ENCODE data around the gene SLC25A33.
A peak's percentile ranks its signal among the peaks of the same experiment; 100 is the strongest.

Gene SLC25A33

DNA sequence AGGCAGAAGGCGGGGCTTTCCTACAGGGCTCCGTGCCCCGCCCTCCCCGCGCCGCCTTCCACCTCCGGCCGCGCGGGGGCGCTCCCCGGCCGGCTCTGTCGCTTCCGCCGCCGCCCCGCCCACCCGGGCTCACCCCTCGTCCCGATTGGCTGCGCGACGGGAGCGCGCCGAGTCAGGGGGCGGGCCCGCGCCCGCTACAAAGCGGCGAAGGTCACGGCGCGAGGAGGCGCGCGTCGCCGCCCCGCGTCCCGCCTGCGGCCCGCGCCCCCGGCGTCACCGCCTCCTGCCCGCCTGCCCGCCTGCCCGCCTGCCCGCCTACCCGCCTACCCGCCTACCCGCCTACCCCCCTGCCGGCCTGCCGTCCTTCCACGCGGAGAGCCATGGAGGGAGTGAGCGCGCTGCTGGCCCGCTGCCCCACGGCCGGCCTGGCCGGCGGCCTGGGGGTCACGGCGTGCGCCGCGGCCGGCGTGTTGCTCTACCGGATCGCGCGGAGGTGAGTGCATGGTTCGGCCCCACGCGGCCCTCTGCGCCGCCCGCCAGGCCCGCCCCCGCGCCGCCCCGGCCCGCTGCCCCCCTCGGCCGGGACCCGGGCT lies 49.4 kb downstream of the SLC25A33 start, which contains the start of gene TMEM201:
TMEM201 (plus strand) TSS at position 361 of the 593 bp plus-strand sequence; CDS start at position 381, 20 bp downstream.
- Histone ChIP-seq H3K9me3 (ENCODE audit: control insufficient read depth, low read length) (no peaks in the 10 kb centered on the region), H3K4me3 (ENCODE audit: extremely low read depth, insufficient read depth, low read length, poor library complexity, severe bottlenecking) (peak within 1 kb of the TSS; percentile 60), H3K4me1 (ENCODE audit: control insufficient read depth, insufficient read depth, low read length, poor library complexity, severe bottlenecking) (peaks cover 26% of the 10 kb centered on the region), H3K36me3 (ENCODE audit: control insufficient read depth, insufficient read depth, low read length) (peaks cover 13% of the 10 kb centered on the region), H3K27ac (ENCODE audit: low read depth, low read length, severe bottlenecking) (peak within 1 kb of the TSS; percentile 45)
- 0% methylated on average over 36 to 73 of the region's 94 CpGs for WGBS, 2 experiments (ENCODE audit: insufficient coverage in 2 of 2)

- peak overlapping the region; percentile 45 for H3K27ac ChIP-seq (ENCODE audit: low read depth, low read length, severe bottlenecking)
- 1% methylated on average over 31 to 55 of the region's 63 CpGs for WGBS, 2 experiments (ENCODE audit: insufficient coverage in 2 of 2)
Measured at GRCh38 chr1:9589144-9589718, 50.0 kb downstream of the SLC25A33 start.

DNA sequence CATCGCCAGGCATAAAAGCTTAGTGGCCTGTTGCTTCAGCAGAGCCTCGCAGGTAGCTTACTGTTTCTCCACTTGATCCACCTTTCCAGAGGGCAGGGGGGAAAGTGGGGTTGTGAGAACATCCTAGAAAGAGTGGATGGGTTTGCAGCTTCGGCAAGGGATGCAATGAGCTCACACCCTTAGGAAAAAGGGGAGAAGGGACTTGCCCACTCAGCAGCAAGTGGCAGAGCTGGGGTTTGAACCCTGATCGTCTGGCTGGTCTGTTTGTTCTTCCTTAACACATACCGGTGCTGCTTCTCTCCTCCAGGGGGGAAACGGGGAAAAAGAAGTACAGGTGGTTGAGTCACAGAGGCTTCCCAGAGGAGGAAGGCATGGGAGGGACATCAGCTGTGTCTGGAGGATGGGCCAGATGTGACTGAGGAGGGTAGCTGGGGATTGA lies 50.5 kb downstream of the SLC25A33 start:
- Histone ChIP-seq H3K4me3 (ENCODE audit: extremely low read depth, insufficient read depth, low read length, poor library complexity, severe bottlenecking) (peak overlapping the region; percentile 60), H3K9me3 (ENCODE audit: control insufficient read depth, low read length) (no peaks in the 10 kb centered on the region), H3K4me1 (ENCODE audit: control insufficient read depth, insufficient read depth, low read length, poor library complexity, severe bottlenecking) (peaks cover 30% of the 10 kb centered on the region), H3K36me3 (ENCODE audit: control insufficient read depth, insufficient read depth, low read length) (peaks cover 6% of the 10 kb centered on the region), H3K27ac (ENCODE audit: low read depth, low read length, severe bottlenecking) (no peak overlapping the region)
- 23 to 38% methylated on average over 4 of the region's 6 CpGs for WGBS, 2 experiments (ENCODE audit: insufficient coverage in 2 of 2)

More at GRCh38 chr1:9589144-9589718, 50.0 kb downstream of the SLC25A33 start:
- Histone ChIP-seq H3K9me3 (ENCODE audit: control insufficient read depth, low read length) (no peaks in the 10 kb centered on the region), H3K4me1 (ENCODE audit: control insufficient read depth, insufficient read depth, low read length, poor library complexity, severe bottlenecking) (peaks cover 30% of the 10 kb centered on the region), H3K36me3 (ENCODE audit: control insufficient read depth, insufficient read depth, low read length) (peaks cover 11% of the 10 kb centered on the region), H3K4me3 (ENCODE audit: extremely low read depth, insufficient read depth, low read length, poor library complexity, severe bottlenecking) (peak overlapping the region; percentile 60)

GRCh38 chr1:9590201-9590600 lies 50.9 kb downstream of the SLC25A33 start:
- Histone ChIP-seq H3K9me3 (ENCODE audit: control insufficient read depth, low read length) (no peaks in the 10 kb centered on the region), H3K27ac (ENCODE audit: low read depth, low read length, severe bottlenecking) (no peak overlapping the region), H3K4me1 (ENCODE audit: control insufficient read depth, insufficient read depth, low read length, poor library complexity, severe bottlenecking) (peaks cover 30% of the 10 kb centered on the region), H3K4me3 (ENCODE audit: extremely low read depth, insufficient read depth, low read length, poor library complexity, severe bottlenecking) (peak overlapping the region; percentile 60), H3K36me3 (ENCODE audit: control insufficient read depth, insufficient read depth, low read length) (peaks cover 3% of the 10 kb centered on the region)
- 75 to 86% methylated on average over 6 to 7 of the region's 7 CpGs for WGBS, 2 experiments (ENCODE audit: insufficient coverage in 2 of 2)

- peaks cover 6% of the 10 kb centered on the region for H3K36me3 ChIP-seq (ENCODE audit: control insufficient read depth, insufficient read depth, low read length)
- no peaks in the 10 kb centered on the region for H3K9me3 ChIP-seq (ENCODE audit: control insufficient read depth, low read length)
- 93 to 95% methylated on average over 13 to 16 of the region's 19 CpGs for WGBS, 2 experiments (ENCODE audit: insufficient coverage in 2 of 2)
- no peak overlapping the region for H3K4me3 ChIP-seq (ENCODE audit: extremely low read depth, insufficient read depth, low read length, poor library complexity, severe bottlenecking)
- H3K27ac ChIP-seq (ENCODE audit: low read depth, low read length, severe bottlenecking) = no peak overlapping the region
- peaks cover 30% of the 10 kb centered on the region for H3K4me1 ChIP-seq (ENCODE audit: control insufficient read depth, insufficient read depth, low read length, poor library complexity, severe bottlenecking)
Measured at GRCh38 chr1:9590945-9591668, 51.8 kb downstream of the SLC25A33 start.

DNA sequence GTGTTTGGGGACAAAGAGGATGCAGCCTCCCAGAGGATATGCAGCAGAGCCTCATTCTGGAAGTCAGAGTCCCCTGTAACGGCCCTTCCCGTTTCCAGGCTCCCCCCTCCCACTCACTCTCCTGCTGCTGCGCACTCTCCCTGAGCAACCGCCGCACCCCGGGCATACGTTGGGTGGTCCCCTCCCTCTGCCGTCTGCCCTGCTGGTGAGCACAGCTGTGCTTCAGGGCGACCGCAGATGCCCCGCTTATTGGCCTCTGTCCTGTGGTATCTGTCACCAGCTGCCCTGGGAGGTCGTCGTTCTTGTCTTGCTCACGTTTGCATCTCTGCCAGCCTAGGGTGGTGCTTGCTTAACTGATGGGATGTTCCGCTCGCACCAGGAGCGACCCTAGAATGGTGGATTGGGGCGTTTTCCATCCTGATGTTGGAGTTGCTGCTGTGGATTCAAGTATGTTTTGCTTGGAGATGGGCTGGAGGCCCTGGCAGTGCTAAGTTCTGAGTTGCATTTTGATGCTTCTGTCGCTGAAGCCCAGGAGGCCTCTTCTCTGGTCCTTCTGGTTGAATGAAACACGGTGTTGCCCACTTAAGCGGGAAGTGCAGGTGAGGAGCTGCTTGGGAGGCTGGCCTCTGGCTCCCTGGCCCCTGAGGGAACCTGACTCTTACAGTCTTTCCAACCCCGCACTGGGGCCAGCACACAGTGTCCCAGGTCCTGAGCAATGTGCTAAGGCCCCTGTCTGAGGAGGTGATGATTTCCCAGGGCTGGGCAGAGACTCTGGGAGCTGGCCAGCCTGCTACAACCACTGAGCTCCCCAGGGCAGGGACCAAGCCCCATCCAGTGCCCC lies 52.6 kb downstream of the SLC25A33 start:
- Histone ChIP-seq H3K27ac (ENCODE audit: low read depth, low read length, severe bottlenecking) (no peak overlapping the region), H3K36me3 (ENCODE audit: control insufficient read depth, insufficient read depth, low read length) (peaks cover 13% of the 10 kb centered on the region), H3K4me3 (ENCODE audit: extremely low read depth, insufficient read depth, low read length, poor library complexity, severe bottlenecking) (no peak overlapping the region), H3K4me1 (ENCODE audit: control insufficient read depth, insufficient read depth, low read length, poor library complexity, severe bottlenecking) (peaks cover 30% of the 10 kb centered on the region), H3K9me3 (ENCODE audit: control insufficient read depth, low read length) (no peaks in the 10 kb centered on the region)
- WGBS, 2 experiments (ENCODE audit: insufficient coverage in 2 of 2) = 78 to 85% methylated on average over 21 to 22 of the region's 22 CpGs

DNA sequence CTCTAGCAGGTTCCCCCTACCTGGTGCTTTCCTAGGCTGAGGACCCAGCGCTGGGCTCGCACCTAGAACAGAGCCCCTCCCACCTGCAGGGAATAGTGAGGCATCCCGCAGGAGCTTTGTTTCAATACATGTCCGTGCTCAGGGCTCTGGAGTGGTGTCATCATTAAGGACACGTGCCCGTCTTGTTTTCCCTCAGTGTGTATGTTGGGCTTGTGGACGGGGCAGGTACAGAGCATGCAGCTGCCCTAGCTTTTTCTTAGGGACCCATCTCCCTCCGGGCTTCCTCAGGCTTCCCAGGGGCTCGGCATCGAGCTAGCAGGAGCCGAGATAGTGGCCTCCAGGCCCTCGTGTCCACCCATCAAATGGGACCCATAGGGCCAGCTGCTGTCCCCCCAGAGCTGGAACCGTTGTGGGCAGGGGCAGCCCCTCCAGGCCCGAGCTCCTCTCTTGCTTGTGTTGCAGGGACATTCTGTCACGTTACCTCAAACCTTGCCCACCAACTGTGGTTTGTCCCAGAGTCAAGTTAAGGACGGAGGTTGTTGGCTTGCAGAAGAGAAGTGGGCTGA lies 53.3 kb downstream of the SLC25A33 start:
- Histone ChIP-seq H3K9me3 (ENCODE audit: control insufficient read depth, low read length) (no peaks in the 10 kb centered on the region), H3K4me1 (ENCODE audit: control insufficient read depth, insufficient read depth, low read length, poor library complexity, severe bottlenecking) (peaks cover 30% of the 10 kb centered on the region), H3K4me3 (ENCODE audit: extremely low read depth, insufficient read depth, low read length, poor library complexity, severe bottlenecking) (no peak overlapping the region), H3K36me3 (ENCODE audit: control insufficient read depth, insufficient read depth, low read length) (peaks cover 20% of the 10 kb centered on the region), H3K27ac (ENCODE audit: low read depth, low read length, severe bottlenecking) (peak overlapping the region; percentile 69)
- 85 to 89% methylated on average over 12 to 14 of the region's 16 CpGs for WGBS, 2 experiments (ENCODE audit: insufficient coverage in 2 of 2)

- peaks cover 30% of the 10 kb centered on the region for H3K4me1 ChIP-seq (ENCODE audit: control insufficient read depth, insufficient read depth, low read length, poor library complexity, severe bottlenecking)
- peak overlapping the region; percentile 69 for H3K27ac ChIP-seq (ENCODE audit: low read depth, low read length, severe bottlenecking)
- H3K36me3 ChIP-seq (ENCODE audit: control insufficient read depth, insufficient read depth, low read length) = peaks cover 25% of the 10 kb centered on the region
- WGBS, 2 experiments (ENCODE audit: insufficient coverage in 2 of 2) = 78 to 82% methylated on average over 8 to 9 of the region's 9 CpGs
- H3K4me3 ChIP-seq (ENCODE audit: extremely low read depth, insufficient read depth, low read length, poor library complexity, severe bottlenecking) = no peak overlapping the region
- H3K9me3 ChIP-seq (ENCODE audit: control insufficient read depth, low read length) = no peaks in the 10 kb centered on the region
Measured at GRCh38 chr1:9593147-9593491, 53.9 kb downstream of the SLC25A33 start.

GRCh38 chr1:9593492-9594465 lies 54.5 kb downstream of the SLC25A33 start:
- peak overlapping the region; percentile 69 for H3K27ac ChIP-seq (ENCODE audit: low read depth, low read length, severe bottlenecking)
- no peaks in the 10 kb centered on the region for H3K9me3 ChIP-seq (ENCODE audit: control insufficient read depth, low read length)
- 78 to 79% methylated on average over 17 to 19 of the region's 25 CpGs for WGBS, 2 experiments (ENCODE audit: insufficient coverage in 2 of 2)
- H3K4me3 ChIP-seq (ENCODE audit: extremely low read depth, insufficient read depth, low read length, poor library complexity, severe bottlenecking) = no peak overlapping the region
- H3K36me3 ChIP-seq (ENCODE audit: control insufficient read depth, insufficient read depth, low read length) = peaks cover 32% of the 10 kb centered on the region
- peaks cover 30% of the 10 kb centered on the region for H3K4me1 ChIP-seq (ENCODE audit: control insufficient read depth, insufficient read depth, low read length, poor library complexity, severe bottlenecking)

Data from mesodermal cell (in vitro differentiated cells).